ENCODE results near the gene TNRC6C. TPM values are rescaled to one million over a fixed set of nuclear protein-coding genes. Genes with fewer than 3 reads are reported as not detected.
A peak's percentile ranks its signal among the peaks of the same experiment; 100 is the strongest.
"Not testable (repeated sequence)": the region's sequence is repeated elsewhere in the genome, so short reads cannot be mapped to it uniquely, and the experiment has no call there.

Gene TNRC6C
- total RNA-seq, 1 donor from 2014 or later, result 13.1 TPM

GRCh38 chr17:78138204-78139060 is 179.9 kb downstream of the TNRC6C start:
- H3K4me1 Mint-ChIP-seq (ENCODE audit: unreplicated experiment), result peaks cover 20% of the 10 kb centered on the region
- H3K27ac Mint-ChIP-seq (ENCODE audit: unreplicated experiment), result no peak overlapping the region
- no peak for TF ChIP-seq CTCF (IDR thresholded peaks at IDR 0.05; ENCODE audit: unreplicated experiment)
- DNase-seq (ENCODE audit: low spot score), result no peak
- H3K36me3 Mint-ChIP-seq (ENCODE audit: low read depth, unreplicated experiment), result peaks cover 25% of the 10 kb centered on the region
- no peaks in the 10 kb centered on the region for H3K9me3 Mint-ChIP-seq (ENCODE audit: unreplicated experiment)
- H3K4me3 Mint-ChIP-seq (ENCODE audit: unreplicated experiment), result no peak overlapping the region
- peaks cover 14% of the 10 kb centered on the region for H3K27me3 Mint-ChIP-seq (ENCODE audit: unreplicated experiment)

- DNase-seq (ENCODE audit: low spot score); H3K27ac Mint-ChIP-seq (ENCODE audit: unreplicated experiment); H3K27me3 Mint-ChIP-seq (ENCODE audit: unreplicated experiment); H3K9me3 Mint-ChIP-seq (ENCODE audit: unreplicated experiment); H3K4me3 Mint-ChIP-seq (ENCODE audit: unreplicated experiment): not testable (repeated sequence)
- Mint-ChIP-seq H3K4me1 (ENCODE audit: unreplicated experiment) (peaks cover 14% of the 10 kb centered on the region), H3K36me3 (ENCODE audit: low read depth, unreplicated experiment) (peaks cover 16% of the 10 kb centered on the region)
Measured at GRCh38 chr17:78139861-78140168, 181.3 kb downstream of the TNRC6C start.

GRCh38 chr17:78140169-78141051 is 181.9 kb downstream of the TNRC6C start:
- no peaks in the 10 kb centered on the region for H3K9me3 Mint-ChIP-seq (ENCODE audit: unreplicated experiment)
- H3K36me3 Mint-ChIP-seq (ENCODE audit: low read depth, unreplicated experiment), result peaks cover 14% of the 10 kb centered on the region
- DNase-seq (ENCODE audit: low spot score), result peak; percentile 84
- TF ChIP-seq CTCF (IDR thresholded peaks at IDR 0.05; ENCODE audit: unreplicated experiment), result no peak
- peaks cover 9% of the 10 kb centered on the region for H3K27me3 Mint-ChIP-seq (ENCODE audit: unreplicated experiment)
- H3K27ac Mint-ChIP-seq (ENCODE audit: unreplicated experiment), result no peak overlapping the region
- no peak overlapping the region for H3K4me3 Mint-ChIP-seq (ENCODE audit: unreplicated experiment)
- H3K4me1 Mint-ChIP-seq (ENCODE audit: unreplicated experiment), result peaks cover 14% of the 10 kb centered on the region

- Mint-ChIP-seq H3K9me3 (ENCODE audit: unreplicated experiment) (no peaks in the 10 kb centered on the region), H3K27me3 (ENCODE audit: unreplicated experiment) (peaks cover 7% of the 10 kb centered on the region), H3K4me3 (ENCODE audit: unreplicated experiment) (peak overlapping the region; percentile 79), H3K36me3 (ENCODE audit: low read depth, unreplicated experiment) (peaks cover 7% of the 10 kb centered on the region), H3K4me1 (ENCODE audit: unreplicated experiment) (peaks cover 14% of the 10 kb centered on the region), H3K27ac (ENCODE audit: unreplicated experiment) (peak overlapping the region; percentile 52)
- DNase-seq (ENCODE audit: low spot score), result no peak
- TF ChIP-seq CTCF (IDR thresholded peaks at IDR 0.05; ENCODE audit: unreplicated experiment), result no peak
Measured at GRCh38 chr17:78141437-78142118, 183.1 kb downstream of the TNRC6C start.

GRCh38 chr17:78142119-78142861 is 183.8 kb downstream of the TNRC6C start:
- no peak for TF ChIP-seq CTCF (IDR thresholded peaks at IDR 0.05; ENCODE audit: unreplicated experiment)
- Mint-ChIP-seq H3K4me1 (ENCODE audit: unreplicated experiment) (peaks cover 14% of the 10 kb centered on the region), H3K9me3 (ENCODE audit: unreplicated experiment) (no peaks in the 10 kb centered on the region), H3K36me3 (ENCODE audit: low read depth, unreplicated experiment) (peaks cover 7% of the 10 kb centered on the region), H3K27ac (ENCODE audit: unreplicated experiment) (no peak overlapping the region), H3K27me3 (ENCODE audit: unreplicated experiment) (peaks cover 7% of the 10 kb centered on the region), H3K4me3 (ENCODE audit: unreplicated experiment) (peak overlapping the region; percentile 51)
- DNase-seq (ENCODE audit: low spot score), result no peak
